Keratinocyte (primary cell): ENCODE measurements around the gene C4orf51. TPM values are rescaled to one million over a fixed set of nuclear protein-coding genes. Genes with fewer than 3 reads are reported as not detected.

Experiments used
- DNase-seq: peaks from one replicate; pipeline ENCODE4 v3.0.0-alpha.2; 2011; ENCODE audit warnings: low read depth, missing footprints, low spot score
- FAIRE-seq: peaks from 2 replicates; lab custom pipeline; 2011; peaks lifted over from hg19 to GRCh38; lab: Jason Lieb, UNC
- H2AFZ ChIP-seq: 2 replicates; pipeline ENCODE4 v1.6.0; 2012; ENCODE audit warnings: low read length, control low read depth, inconsistent platforms; ENCODE audit not compliant: control insufficient read depth
- H3K27ac ChIP-seq: 2 replicates; pipeline ENCODE4 v1.5.1; 2011; ENCODE audit warnings: low read length; ENCODE audit not compliant: control insufficient read depth, insufficient read depth
- H3K27me3 ChIP-seq: 3 replicates; pipeline ENCODE4 v1.6.0; 2011; ENCODE audit warnings: low read length; ENCODE audit not compliant: control insufficient read depth, insufficient read depth; ENCODE audit errors: extremely low read depth
- H3K36me3 ChIP-seq, 2 experiments: 2 replicates in 1 of 2; 3 replicates in 1 of 2; pipeline ENCODE4 v1.5.1; 2011; ENCODE audit warnings: low read length in 2 of 2, mild to moderate bottlenecking in 1 of 2; ENCODE audit not compliant: control insufficient read depth in 2 of 2, insufficient read depth in 2 of 2; ENCODE audit errors: extremely low read depth in 1 of 2
- H3K4me1 ChIP-seq: 3 replicates; pipeline ENCODE4 v1.5.1; 2011; ENCODE audit warnings: low read length; ENCODE audit not compliant: control insufficient read depth, insufficient read depth; ENCODE audit errors: extremely low read depth
- H3K4me2 ChIP-seq: 3 replicates; pipeline ENCODE4 v1.6.0; 2011; ENCODE audit warnings: low read depth, low read length; ENCODE audit not compliant: control insufficient read depth, insufficient read depth; ENCODE audit errors: extremely low read depth
- H3K4me3 ChIP-seq, 3 experiments: fragments of 200-600 bp in 1 of 3; sonication (generic) in 1 of 3; 2 replicates in 2 of 3; 3 replicates in 1 of 3; pipeline ENCODE4 v1.5.1; 2011 to 2016; ENCODE audit warnings: low read length in 3 of 3, mild to moderate bottlenecking in 3 of 3, control low read depth in 2 of 3, inconsistent platforms in 1 of 3, low read depth in 1 of 3, mixed read lengths in 1 of 3, mixed run types in 1 of 3, moderate library complexity in 1 of 3; ENCODE audit not compliant: control insufficient read depth in 2 of 3, insufficient read depth in 2 of 3; ENCODE audit errors: extremely low read depth in 1 of 3
- H3K79me2 ChIP-seq: 2 replicates; pipeline ENCODE4 v1.6.0; 2012; ENCODE audit warnings: low read length; ENCODE audit not compliant: control insufficient read depth, insufficient read depth
- H3K9ac ChIP-seq: 3 replicates; pipeline ENCODE4 v1.6.0; 2011; ENCODE audit warnings: low read length; ENCODE audit not compliant: control insufficient read depth, insufficient read depth; ENCODE audit errors: extremely low read depth
- H3K9me1 ChIP-seq: 3 replicates; pipeline ENCODE4 v1.6.0; 2011; ENCODE audit warnings: low read length; ENCODE audit not compliant: control insufficient read depth, insufficient read depth; ENCODE audit errors: extremely low read depth
- H3K9me3 ChIP-seq: 2 replicates; pipeline ENCODE4 v1.5.1; 2012; ENCODE audit warnings: low read depth, low read length; ENCODE audit not compliant: control insufficient read depth
- H4K20me1 ChIP-seq: 3 replicates; pipeline ENCODE4 v1.6.0; 2011; ENCODE audit warnings: low read length; ENCODE audit not compliant: control insufficient read depth, insufficient read depth; ENCODE audit errors: extremely low read depth
- EZH2 ChIP-seq: IDR thresholded peaks from one replicate; pipeline ENCODE4 v1.6.1; 2012; ENCODE audit warnings: inconsistent platforms, mild to moderate bottlenecking, low read length, moderate library complexity
- dilution Hi-C: fragments of 300-500 bp; cut with MboI; formaldehyde crosslinking; loops from one replicate; pipeline ENCODE4 v1.7.0; 2020; ENCODE audit warnings: low sequenced_read_pairs; ENCODE audit not compliant: extremely low pct_ligation_motif_present
- polyA plus RNA-seq, 5 experiments: library from polyadenylated mRNA; depleted of rRNA in 3 of 5; stranded (reverse) in 3 of 5; stranded (forward) in 1 of 5; unstranded in 1 of 5; fragments of >200 nt; gene quantifications; 1 replicate in 1 of 5; 2 replicates in 3 of 5; 3 replicates in 1 of 5; pipeline versions ENCODE4 v1.2.1 to v1.2.3, GENCODE V29; 2011 to 2012; ENCODE audit warnings: missing spikeins in 2 of 5, low read depth in 1 of 5, low replicate concordance in 1 of 5
- TF ChIP-seq, protein P1 (sequence below), 3 experiments: IDR thresholded peaks in 1 of 3; conservative IDR thresholded peaks in 1 of 3; optimal IDR thresholded peaks in 1 of 3; 2 replicates in 2 of 3; 3 replicates in 1 of 3; pipeline versions ENCODE3 to v1.5.1; 2011; ENCODE audit warnings: low read length in 3 of 3, mild to moderate bottlenecking in 3 of 3, moderate library complexity in 2 of 3, control low read depth in 1 of 3, inconsistent platforms in 1 of 3; ENCODE audit not compliant: insufficient read depth in 2 of 3; ENCODE audit errors: extremely low read depth in 1 of 3

Gene C4orf51
- polyA plus RNA-seq, 1 donor (not counting 4 experiments of a cell fraction or from before 2014, with no cell fraction given): not detected

DNA sequence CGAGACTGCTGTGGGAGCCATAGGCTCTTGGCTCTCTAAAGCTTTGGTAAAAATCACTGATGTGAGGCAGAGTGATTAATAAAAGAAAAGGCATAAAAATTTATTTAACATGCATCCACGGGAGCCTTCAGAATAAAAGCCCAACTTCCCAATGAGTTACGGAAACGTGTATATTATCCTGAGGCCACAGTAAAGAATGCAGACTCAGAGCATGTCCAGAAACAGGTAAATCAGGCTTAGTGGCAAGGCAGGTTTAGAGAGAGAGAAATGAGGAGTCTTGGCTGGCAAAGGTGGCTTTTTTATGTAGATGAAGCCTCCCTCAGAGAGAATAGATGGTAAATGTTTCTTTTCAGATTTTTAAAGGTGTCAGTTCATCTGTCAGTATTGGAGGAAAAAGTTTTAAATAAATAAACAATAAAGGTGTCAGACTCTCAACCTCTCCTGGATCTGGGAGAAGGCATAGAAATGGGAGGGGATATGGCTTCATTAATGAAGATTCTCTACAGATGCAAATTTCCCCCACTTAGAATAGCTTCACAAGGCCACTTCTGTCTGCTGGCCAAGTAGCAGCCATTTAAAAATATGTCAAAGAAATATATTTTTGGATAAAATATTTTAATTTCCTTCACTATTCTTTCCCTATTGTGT lies 24.0 kb downstream of the C4orf51 start:
- Histone ChIP-seq H3K27ac (no peak overlapping the region), H3K36me3 (no peaks in the 10 kb centered on the region), H3K9me3 (no peaks in the 10 kb centered on the region), H3K4me2 (no peak overlapping the region), H3K4me3 (no peak overlapping the region), H4K20me1 (no peaks in the 10 kb centered on the region), H3K27me3 (no peaks in the 10 kb centered on the region), H3K79me2 (no peaks in the 10 kb centered on the region), H3K9me1 (no peaks in the 10 kb centered on the region), H3K9ac (no peak overlapping the region), H3K4me1 (peaks cover 7% of the 10 kb centered on the region), H2AFZ (no peak overlapping the region)
- TF ChIP-seq, protein P1, sequence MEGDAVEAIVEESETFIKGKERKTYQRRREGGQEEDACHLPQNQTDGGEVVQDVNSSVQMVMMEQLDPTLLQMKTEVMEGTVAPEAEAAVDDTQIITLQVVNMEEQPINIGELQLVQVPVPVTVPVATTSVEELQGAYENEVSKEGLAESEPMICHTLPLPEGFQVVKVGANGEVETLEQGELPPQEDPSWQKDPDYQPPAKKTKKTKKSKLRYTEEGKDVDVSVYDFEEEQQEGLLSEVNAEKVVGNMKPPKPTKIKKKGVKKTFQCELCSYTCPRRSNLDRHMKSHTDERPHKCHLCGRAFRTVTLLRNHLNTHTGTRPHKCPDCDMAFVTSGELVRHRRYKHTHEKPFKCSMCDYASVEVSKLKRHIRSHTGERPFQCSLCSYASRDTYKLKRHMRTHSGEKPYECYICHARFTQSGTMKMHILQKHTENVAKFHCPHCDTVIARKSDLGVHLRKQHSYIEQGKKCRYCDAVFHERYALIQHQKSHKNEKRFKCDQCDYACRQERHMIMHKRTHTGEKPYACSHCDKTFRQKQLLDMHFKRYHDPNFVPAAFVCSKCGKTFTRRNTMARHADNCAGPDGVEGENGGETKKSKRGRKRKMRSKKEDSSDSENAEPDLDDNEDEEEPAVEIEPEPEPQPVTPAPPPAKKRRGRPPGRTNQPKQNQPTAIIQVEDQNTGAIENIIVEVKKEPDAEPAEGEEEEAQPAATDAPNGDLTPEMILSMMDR (optimal IDR thresholded peaks at IDR 0.05 in 1 of 3, IDR thresholded peaks at IDR 0.05 in 1 of 3, conservative IDR thresholded peaks at IDR 0.05 in 1 of 3; ENCODE audit: extremely low read depth in 1 of 3, insufficient read depth in 2 of 3, low read length in 3 of 3): no peak
- TF ChIP-seq EZH2: no peak
- FAIRE-seq (peak; percentile 32), DNase-seq (no peak)
- dilution Hi-C loops: no loop called here

DNA sequence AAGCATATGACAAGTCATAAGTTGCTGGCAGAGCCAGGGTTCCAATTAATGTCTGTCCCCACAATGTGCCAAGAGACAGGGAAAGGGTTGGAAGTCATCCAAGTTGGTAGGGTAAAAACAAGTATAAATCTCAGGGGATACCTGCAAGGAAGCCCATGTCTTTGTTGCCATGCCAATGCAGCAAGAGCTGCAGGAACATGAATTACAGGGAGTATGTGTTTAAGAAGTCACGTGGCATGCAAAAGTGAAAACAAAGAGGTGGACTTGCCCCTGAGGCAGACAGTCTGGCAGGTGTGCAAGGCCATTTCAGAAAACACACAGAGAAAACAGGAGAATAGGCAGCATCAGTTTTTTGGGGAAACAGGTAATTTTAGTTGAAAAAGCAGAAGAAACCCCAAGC lies 29.4 kb downstream of the C4orf51 start:
- Histone ChIP-seq H3K9me3 (no peaks in the 10 kb centered on the region), H3K9me1 (no peaks in the 10 kb centered on the region), H3K4me2 (peak overlapping the region; percentile 68), H4K20me1 (no peaks in the 10 kb centered on the region), H2AFZ (no peak overlapping the region), H3K36me3 (no peaks in the 10 kb centered on the region), H3K4me3 (no peak overlapping the region), H3K27ac (no peak overlapping the region), H3K4me1 (peaks cover 14% of the 10 kb centered on the region), H3K79me2 (no peaks in the 10 kb centered on the region), H3K9ac (no peak overlapping the region), H3K27me3 (no peaks in the 10 kb centered on the region)
- TF ChIP-seq EZH2: no peak
- TF ChIP-seq, protein P1 (optimal IDR thresholded peaks at IDR 0.05 in 1 of 3, IDR thresholded peaks at IDR 0.05 in 1 of 3, conservative IDR thresholded peaks at IDR 0.05 in 1 of 3; ENCODE audit: extremely low read depth in 1 of 3, insufficient read depth in 2 of 3, low read length in 3 of 3): no peak
- DNase-seq (no peak), FAIRE-seq (peak; percentile 74)
- dilution Hi-C loops: no loop called here
